ENCODE data around the gene ARVCF.

GRCh38 chr22:19990188-19990587 lies 26.4 kb downstream of the ARVCF start:
- TF ChIP-seq, protein P1, sequence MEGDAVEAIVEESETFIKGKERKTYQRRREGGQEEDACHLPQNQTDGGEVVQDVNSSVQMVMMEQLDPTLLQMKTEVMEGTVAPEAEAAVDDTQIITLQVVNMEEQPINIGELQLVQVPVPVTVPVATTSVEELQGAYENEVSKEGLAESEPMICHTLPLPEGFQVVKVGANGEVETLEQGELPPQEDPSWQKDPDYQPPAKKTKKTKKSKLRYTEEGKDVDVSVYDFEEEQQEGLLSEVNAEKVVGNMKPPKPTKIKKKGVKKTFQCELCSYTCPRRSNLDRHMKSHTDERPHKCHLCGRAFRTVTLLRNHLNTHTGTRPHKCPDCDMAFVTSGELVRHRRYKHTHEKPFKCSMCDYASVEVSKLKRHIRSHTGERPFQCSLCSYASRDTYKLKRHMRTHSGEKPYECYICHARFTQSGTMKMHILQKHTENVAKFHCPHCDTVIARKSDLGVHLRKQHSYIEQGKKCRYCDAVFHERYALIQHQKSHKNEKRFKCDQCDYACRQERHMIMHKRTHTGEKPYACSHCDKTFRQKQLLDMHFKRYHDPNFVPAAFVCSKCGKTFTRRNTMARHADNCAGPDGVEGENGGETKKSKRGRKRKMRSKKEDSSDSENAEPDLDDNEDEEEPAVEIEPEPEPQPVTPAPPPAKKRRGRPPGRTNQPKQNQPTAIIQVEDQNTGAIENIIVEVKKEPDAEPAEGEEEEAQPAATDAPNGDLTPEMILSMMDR (IDR thresholded peaks at IDR 0.05) = no peak
- TF ChIP-seq POLR2A (IDR thresholded peaks at IDR 0.05) (no peak), EP300 (IDR thresholded peaks at IDR 0.05) (no peak)
